Stimulated activated CD4-positive, alpha-beta T cell treated with anti-CD3 and anti-CD28 coated beads, Interleukin-4, amount 100 ng/mL, for 1 hour (primary cell): ENCODE results near the gene CNPY4.

Experiments used
- DNase-seq: peaks from one replicate; pipeline ENCODE4 v3.0.0-alpha.2; 2020

CNPY4 gene

DNA sequence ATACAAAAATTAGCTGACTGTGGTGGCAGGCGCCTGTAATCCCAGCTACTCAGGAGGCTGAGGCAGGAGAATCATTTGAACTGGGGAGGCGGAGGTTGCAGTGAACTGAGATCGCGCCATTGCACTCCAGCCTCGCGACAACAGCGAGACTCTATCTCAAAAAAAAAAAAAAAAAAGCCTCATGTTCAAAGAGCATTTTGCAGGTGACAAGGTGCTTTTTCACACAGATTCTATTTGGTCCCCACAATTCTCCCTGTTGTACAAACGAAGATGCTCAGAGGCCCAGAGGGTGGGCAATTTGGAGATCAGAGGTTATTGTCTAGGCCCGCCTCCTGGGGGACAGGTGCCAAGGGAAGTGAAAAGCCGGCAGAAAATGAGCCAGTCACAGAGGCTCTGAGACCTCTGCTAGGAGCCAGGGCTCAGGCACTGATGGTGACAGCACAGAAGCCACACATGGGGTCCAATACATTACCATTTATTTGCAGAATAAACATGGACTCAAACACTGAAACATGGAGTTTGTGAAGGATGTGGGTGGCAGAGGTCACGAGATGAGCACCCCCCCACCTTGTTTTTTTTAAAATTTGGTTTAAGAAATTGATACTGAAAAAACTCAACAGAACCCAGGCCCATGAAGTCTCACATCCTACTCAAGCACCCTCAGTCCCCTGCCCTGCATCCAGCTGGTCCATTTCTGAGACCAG, 49.9 kb downstream of the CNPY4 start:
- DNase-seq, result no peak

DNA sequence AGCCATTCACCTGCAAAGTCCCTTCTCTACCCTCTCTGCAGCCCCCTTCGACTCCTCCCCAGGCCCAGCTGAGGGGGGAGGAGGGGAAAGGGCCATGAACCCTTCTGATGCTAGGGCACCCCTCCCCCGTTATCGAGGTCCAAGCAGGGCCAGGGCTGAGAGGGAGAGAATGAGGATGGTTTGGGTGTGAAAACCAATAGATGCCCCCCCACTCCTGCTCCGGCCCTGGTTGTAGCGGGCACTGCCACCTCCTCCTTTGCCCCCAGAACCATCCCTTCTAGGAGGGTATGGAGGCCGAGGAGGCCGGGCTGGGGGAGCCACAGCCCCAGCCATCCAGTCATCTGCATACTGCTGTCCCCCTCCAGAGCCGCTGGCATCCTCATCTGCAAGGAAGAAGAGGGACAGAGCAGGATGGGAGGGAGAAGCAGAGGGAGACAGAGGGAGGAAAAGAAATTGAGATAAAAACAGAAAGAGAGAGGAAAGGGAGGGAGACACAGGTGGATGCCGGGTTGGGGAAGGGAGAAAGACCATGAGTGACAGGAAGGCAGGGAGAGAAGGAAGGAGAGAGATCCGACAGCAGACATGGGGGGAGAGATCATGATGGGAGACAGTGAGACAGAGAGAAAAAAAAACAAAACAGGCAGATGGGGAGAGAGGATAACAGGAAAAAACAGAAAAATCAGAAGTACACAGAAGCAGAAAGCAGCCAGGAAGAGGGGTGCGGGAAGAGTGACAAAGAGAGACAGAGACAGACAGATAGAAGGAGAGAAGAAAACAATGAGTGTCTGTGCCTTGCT, 50.9 kb downstream of the CNPY4 start:
- DNase-seq, result no peak

DNA sequence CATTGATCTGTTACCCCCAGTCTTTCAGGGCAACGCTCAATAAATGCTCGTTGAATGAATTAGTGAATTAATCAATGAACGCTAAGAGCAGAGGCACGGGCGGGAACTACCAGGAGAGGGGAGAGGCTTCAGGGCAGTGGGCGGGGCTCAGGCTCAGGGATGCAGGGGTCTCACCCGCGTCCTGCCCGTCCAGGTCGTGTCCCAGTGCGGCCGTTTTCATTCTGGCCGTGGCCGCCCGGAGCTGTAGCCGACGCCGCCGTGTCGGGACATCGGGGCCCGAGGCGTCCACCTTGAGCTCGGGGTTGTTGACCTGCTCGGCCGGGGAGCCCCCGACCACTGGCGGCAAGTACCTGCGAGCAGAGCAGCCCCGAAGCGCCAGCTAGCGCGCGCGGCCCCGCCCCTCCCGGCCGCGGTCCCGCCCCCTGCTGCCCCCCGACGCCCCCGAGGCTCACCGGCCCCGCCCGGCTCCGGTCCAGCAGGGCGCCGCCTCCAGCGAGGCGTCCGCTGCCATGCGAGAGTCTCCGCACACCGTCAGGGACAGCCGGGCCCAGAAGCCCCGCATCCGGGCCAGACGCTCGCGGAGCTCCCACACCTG, 51.8 kb downstream of the CNPY4 start:
- no peak for DNase-seq

DNA sequence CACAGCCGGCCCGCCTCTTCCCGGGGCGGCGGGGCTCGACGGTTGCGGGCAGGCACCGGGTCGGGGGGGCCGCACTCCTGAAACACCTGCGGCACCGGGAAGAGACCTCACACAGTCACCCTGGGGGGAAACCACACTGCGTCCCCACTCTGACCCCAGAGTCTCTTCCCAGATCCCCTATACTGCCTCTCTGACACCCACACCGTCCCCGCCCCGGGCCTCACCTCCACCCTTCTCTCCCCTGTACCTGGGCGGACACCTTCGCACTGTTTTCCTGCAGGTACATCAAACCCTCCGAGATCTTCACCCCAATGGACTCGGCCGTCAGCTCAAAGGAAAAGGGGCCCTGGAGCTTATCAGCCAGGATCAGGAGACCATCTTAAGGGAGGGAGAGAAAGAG, 52.4 kb downstream of the CNPY4 start:
- no peak for DNase-seq

DNA sequence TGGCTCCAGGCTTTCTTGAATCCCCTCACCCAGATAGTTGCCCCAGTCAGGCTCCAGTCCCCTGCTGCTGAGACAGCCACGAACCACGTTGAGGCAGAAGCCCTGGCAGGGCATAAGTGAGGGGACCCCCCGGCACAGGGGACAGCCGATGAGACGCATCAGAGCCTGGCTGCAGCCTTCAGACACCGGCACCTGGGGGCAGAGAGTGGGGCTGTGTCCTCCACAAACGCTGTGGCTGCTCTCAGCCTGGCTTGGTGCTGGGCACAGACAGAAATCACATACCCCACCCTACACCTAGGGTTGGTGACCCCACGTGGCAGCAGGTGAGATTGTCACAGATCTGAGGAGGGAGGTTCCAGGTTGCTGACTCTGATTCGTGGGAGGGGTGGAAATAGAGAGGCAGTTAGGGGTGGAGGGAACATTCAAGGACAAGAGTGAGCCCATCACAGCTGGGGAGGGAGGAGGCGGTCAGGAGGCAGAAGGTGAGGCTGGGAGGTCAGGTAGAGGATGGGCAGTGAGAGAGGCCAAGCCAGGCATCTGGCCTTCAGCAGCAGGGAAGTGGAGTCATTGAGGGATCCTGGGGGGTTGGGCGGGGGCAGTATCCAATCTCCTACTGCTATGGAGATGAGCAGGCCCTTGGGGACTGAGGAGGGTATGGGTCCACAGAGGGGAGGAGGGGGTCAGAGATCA, 54.5 kb downstream of the CNPY4 start:
- no peak for DNase-seq

DNA sequence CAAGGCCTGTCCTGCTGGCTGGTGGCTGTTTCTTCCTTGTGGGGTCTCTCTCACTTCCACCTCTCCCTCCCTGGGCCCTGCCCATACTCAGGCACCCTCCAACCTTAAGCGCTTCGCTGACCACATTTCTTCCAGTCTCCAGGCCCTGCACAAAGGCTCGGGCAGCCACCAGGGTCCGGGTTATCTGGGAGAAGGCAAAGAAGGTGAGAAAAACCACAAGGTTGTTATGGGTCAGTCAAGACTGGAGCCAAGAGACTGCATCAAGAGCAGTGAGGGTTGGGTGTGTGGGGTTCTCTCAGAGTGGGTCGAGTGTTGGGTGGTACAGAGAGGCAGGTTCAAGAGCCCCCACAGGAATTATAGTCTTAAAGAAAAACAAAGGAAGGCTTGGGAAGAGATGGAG, 55.1 kb downstream of the CNPY4 start:
- DNase-seq, result no peak
